Gastrocnemius medialis (tissue), 4 donors: Measurements from ENCODE around the gene TCERG1L.

ENCODE experiments used
- POLR2A ChIP-seq, 2 donors: fragments of 450-650 bp; IDR thresholded peaks; one replicate each; pipeline ENCODE4 v1.6.1; 2017; ENCODE audit warnings: antibody characterized with exemption in 2 of 2, mild to moderate bottlenecking in 2 of 2, moderate library complexity in 2 of 2
- TF ChIP-seq, protein P1 (sequence below), 5 experiments: fragments of 450-650 bp in 3 of 5; fragments of 200-600 bp in 2 of 5; sonication (generic) in 2 of 5; IDR thresholded peaks in 4 of 5; conservative IDR thresholded peaks in 1 of 5; 1 replicate in 4 of 5; 2 replicates in 1 of 5; pipeline ENCODE4 v1.5.1; 2016 to 2019; ENCODE audit warnings: antibody characterized with exemption in 5 of 5, mild to moderate bottlenecking in 3 of 5, moderate library complexity in 3 of 5

DNA sequence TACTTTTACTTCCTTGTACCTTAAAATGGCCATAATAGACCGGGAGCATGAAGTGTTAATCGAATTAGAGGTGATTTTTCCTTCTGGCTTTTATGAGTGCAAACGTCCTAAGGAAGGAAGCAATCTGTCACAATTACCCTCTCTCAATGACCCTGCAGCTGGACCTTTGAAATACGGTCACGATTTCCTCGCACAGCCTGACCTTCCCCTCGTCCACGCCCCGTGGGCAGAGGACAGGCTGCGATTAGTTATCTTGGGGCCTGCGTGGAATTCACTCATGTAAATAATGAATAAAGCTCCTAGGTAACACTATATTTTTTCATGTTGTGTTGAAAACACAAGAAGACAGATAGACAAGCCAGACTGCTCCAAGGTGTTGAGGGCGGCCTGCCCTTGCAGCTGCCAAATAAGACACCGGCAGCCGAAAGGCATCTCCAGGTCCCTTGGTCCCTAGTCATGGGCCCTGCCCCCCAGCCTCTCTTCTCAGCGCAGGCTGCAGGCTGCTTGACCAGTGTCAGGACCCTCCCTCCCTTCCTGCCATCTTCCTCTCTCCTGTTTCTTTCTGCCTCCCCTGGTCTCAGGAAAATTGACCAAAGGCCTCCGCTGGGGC, 199.9 kb downstream of the TCERG1L start:
- TF ChIP-seq, protein P1, sequence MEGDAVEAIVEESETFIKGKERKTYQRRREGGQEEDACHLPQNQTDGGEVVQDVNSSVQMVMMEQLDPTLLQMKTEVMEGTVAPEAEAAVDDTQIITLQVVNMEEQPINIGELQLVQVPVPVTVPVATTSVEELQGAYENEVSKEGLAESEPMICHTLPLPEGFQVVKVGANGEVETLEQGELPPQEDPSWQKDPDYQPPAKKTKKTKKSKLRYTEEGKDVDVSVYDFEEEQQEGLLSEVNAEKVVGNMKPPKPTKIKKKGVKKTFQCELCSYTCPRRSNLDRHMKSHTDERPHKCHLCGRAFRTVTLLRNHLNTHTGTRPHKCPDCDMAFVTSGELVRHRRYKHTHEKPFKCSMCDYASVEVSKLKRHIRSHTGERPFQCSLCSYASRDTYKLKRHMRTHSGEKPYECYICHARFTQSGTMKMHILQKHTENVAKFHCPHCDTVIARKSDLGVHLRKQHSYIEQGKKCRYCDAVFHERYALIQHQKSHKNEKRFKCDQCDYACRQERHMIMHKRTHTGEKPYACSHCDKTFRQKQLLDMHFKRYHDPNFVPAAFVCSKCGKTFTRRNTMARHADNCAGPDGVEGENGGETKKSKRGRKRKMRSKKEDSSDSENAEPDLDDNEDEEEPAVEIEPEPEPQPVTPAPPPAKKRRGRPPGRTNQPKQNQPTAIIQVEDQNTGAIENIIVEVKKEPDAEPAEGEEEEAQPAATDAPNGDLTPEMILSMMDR (IDR thresholded peaks at IDR 0.05 in 4 of 5, conservative IDR thresholded peaks at IDR 0.05 in 1 of 5) = no peak
- no peak for TF ChIP-seq POLR2A (IDR thresholded peaks at IDR 0.05)
